IPS DF 19.7 (cell line): ENCODE results near the gene DROSHA.
"Not testable (repeated sequence)": the region's sequence is repeated elsewhere in the genome, so short reads cannot be mapped to it uniquely, and the experiment has no call there.

Source experiments
- DNase-seq: peaks from one replicate; pipeline ENCODE4 v3.0.0-alpha.2; 2013; ENCODE audit warnings: low read depth, low spot score

DROSHA gene, protein sequence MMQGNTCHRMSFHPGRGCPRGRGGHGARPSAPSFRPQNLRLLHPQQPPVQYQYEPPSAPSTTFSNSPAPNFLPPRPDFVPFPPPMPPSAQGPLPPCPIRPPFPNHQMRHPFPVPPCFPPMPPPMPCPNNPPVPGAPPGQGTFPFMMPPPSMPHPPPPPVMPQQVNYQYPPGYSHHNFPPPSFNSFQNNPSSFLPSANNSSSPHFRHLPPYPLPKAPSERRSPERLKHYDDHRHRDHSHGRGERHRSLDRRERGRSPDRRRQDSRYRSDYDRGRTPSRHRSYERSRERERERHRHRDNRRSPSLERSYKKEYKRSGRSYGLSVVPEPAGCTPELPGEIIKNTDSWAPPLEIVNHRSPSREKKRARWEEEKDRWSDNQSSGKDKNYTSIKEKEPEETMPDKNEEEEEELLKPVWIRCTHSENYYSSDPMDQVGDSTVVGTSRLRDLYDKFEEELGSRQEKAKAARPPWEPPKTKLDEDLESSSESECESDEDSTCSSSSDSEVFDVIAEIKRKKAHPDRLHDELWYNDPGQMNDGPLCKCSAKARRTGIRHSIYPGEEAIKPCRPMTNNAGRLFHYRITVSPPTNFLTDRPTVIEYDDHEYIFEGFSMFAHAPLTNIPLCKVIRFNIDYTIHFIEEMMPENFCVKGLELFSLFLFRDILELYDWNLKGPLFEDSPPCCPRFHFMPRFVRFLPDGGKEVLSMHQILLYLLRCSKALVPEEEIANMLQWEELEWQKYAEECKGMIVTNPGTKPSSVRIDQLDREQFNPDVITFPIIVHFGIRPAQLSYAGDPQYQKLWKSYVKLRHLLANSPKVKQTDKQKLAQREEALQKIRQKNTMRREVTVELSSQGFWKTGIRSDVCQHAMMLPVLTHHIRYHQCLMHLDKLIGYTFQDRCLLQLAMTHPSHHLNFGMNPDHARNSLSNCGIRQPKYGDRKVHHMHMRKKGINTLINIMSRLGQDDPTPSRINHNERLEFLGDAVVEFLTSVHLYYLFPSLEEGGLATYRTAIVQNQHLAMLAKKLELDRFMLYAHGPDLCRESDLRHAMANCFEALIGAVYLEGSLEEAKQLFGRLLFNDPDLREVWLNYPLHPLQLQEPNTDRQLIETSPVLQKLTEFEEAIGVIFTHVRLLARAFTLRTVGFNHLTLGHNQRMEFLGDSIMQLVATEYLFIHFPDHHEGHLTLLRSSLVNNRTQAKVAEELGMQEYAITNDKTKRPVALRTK (N-terminal part only)

DNA sequence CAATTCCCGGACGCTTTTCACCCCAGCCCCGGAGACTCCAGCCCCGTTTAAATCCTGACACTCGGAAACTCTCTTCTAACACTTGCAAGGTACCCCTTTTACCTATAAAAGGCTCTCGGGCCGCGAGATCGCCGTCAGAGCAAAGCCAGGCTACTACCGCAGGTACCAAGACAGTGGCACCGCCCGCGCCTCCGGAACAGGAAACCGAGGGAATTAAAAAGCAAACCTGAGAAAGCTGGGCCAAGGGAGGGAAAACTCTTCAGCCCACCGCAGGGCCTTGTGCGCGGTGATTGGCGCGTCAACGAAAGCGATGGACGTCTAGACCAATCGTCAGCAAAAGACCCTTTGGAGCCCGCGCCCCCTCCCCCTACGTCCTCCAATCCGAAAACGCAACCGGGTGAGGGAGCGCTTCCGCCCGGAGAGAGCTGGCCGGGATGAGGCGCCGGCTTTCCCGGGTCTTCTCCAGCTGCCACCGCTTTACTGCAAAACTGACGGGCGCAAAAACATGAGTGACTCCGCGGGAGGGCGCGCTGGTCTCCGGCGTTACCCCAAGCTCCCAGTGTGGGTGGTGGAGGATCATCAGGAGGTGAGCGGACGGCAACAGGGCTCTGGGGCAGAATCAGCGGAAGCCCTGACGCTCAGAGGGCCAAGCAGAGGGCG, at the start of gene DROSHA, which contains the start of gene C5orf22:
Gene DROSHA (minus strand): TSS at position 206 of the 660 bp plus-strand sequence. CDS start 3,034 bp downstream, outside the sequence.
Gene C5orf22 (plus strand): TSS at position 414 of the 660 bp plus-strand sequence. CDS start 92 bp downstream, at position 506.
- peak; percentile 90 for DNase-seq

DNA sequence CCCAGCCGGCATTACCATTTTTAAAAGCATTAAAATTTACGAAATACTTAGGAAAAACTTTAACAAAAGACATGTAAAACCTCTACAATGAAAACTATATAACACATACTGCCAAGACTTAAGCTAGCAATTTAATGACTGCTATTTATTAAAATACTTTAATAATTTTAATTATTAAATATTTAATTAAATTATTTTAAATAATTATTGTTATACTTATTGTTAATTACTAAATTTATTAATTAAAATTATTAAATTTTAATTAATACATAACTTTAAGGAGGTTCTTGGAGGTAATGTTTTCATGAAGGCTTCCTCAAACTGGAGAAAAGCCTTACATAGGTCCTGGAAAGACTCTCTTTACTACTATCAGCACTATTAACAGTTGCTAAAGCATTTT, 47.7 kb upstream of the DROSHA start:
- no peak for DNase-seq

DNA sequence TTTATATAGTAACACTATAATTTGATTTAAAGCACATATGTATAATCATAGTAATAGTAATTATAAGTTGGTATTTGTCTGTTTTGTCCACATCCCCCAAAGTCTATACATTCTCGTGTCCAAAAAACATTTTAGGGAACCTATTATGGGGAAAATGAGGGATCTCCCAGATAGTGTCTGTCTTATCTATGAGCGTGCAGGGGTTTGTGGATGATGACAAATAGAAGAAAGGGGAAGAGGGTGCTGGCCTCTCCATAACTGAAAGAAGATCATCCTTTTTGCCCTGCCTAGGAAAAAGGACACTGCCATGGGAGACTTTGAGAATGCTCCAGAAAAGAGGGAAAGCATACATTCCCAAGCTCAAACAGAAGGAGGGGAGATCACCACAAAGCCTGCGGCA, 45.5 kb upstream of the DROSHA start:
- no peak for DNase-seq

DNA sequence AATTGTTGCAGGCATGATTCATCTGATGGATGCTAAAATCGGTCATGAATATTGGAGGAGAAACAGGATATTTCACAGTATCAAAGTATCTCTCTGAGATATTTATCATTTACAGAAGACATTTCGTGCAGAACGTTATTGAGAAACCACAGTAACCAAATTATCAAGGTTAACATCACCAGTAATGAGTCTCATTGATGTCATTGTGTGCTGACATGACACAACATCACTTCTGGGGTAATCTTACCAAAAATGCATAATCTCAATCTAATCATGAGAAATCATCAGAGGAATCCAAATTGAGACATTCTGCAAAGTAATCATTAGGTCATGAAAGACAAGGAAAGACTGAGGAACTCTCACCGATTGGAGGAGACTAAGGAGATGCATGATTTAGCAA, 42.9 kb upstream of the DROSHA start:
- DNase-seq, result no peak

DNA sequence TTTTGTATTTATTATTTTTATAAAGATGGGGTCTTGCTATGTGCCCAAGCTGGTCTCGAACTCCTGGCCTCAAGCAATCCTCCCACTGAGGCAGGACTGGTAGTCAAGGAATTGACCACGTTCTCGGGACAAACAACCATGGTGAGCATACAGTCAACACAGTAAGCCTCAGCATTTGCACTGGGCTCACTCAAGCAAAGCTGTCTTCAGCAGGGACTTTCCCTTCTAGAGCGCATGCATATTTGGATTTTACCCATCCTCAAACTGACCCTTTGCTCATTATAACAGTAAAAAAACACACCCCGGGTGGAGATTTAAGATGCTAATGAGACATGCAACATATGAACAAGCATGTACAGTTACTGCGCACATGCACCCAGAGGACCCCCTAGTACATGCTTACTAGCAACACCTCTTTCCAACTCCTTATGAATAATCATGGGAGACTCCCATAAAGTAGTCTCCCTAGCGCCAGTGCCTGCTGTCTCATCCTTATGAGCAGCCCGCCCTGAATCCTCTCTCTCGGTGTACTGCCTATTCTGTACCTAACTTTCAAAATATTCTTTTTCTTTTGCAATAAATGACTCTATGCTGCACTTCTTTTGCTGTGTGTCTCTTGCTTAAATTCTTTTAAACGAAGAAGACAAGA, 41.7 kb upstream of the DROSHA start:
- no peak for DNase-seq

DNA sequence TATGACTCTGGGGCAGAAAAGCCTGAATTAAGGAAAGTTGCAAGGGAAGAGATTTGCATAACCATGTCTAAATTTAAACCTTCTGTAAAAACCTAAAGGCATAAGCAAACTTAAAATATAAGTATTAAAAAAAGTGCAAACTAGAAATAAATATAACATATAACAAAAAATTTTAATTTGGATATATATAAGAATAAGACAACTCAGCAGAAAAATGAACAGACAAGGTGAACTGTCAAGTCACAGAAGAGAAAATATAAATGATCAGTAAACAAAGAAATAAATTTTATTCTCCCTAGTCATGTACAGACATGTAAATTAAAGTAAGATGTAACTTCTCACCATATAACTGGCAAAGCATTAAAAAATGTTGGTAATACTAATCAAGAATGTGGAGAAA, 37.2 kb upstream of the DROSHA start:
- DNase-seq, result no peak

DNA sequence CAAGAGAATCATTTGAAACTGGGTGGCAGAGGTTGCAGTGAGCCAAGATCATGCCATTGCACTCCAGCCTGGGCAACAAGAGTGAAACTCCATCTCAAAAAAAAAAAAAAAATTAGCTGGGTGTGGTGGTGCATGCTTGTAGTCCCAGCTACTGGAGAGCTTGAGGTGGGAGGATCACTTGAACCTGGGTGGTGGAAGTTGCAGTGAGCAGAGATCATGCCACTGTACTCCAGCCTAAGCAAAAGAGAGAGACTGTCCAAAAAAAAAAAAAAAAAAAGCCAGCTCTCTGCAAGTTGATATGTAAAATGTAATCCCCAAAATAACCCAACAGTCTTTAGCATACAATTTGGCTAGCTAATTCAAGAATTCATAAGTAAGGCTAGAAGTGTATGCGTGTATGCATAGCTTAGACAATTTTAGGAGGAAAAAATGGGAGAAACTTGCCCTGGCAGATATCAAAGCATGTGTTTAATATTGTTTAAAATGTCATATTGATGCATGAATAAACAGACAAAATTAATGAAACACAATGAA, 36.5 kb upstream of the DROSHA start:
- no peak for DNase-seq

DNA sequence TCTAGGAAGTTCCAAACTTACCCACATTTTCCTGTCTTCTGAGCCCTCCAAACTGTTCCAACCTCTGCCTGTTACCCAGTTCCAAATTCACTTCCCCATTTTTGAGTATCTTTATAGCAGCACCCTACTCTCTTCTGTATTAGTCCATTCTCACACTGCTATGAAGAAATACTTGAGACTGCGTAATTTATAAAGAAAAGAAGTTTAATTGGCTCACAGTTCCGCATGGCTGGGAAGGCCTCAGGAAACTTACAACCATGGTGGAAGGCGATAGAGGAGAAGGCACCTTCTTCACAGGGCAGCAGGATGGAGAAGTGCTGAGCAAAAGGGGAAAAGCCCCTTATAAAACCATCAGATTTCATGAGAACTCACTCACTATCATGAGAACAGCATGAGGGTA, 34.5 kb upstream of the DROSHA start:
- not testable (repeated sequence) for DNase-seq

DNA sequence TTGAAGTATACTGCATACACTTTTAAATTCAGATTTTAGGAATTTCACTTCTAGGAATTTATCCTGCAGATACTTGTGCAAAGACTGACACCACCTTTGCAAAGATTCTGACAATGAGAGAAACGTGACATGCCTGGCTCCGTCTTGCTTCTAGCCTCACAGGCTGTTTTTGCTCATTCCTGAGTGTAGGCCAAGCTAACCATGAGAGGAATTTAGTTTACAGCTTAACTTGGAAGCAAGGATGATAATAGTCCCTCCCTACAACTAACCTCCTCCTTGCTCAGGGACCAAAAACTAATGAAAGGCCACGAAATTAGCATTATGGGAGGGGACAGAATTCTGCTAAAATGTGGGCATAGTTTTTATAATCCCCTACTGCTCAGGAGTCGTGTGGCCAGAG, 31.3 kb upstream of the DROSHA start:
- DNase-seq, result no peak

DNA sequence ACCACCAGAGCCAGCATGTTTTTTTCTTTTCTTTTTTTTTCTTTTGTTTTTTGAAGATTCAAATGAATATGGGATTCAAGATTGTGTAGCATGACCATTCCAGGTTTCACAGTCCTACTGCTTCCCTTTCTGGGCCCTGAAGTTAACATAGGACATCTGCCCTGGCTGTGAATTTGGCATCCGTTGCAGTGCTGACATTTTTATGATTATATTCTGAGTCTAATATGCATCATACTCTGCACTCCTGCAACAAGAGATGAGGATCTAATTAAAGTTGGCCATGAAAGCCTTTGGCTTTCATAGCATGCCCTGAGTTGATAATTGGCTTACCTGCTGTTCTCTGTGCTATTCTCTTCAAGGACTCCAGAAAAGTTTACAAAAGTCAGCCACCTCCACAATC, 30.1 kb upstream of the DROSHA start:
- DNase-seq, result no peak

DNA sequence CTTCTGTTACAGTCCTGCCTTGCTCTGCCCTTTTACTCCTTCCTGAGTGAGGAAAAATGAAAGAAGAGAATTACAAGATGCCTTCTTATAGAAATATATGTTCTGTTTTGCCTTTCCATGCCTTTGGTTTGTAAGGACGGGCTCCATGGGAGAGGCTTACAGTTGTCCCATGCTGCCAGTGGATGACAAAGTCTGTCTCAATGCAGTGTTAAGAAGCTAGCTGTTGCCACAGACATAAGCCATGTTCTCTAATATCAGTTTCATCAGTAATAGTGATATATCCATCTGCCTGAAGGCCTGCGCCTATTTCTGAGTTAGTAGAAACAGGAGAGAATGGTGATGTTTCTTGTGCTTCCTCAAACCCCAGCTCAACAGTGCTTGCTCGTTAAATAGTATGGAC, 28.0 kb upstream of the DROSHA start:
- DNase-seq, result no peak

DNA sequence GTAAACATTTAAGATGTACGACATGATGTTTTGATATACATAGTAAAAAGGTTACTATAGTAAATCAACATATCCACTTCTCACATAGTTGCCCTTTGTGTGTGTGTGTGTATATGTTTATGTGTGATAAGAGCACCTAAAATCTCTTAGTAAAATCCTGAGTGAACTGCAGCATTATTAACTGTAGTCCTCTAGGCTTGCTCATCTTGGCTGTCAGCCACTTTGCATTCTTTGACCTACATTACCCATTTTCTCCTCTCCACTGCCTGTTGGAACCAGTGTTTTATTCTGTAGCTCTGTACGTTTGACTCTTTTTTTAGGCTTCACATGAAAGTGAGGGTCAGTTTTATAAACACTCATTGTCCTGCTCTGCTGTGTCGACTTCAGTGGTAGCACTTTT, 24.6 kb upstream of the DROSHA start:
- no peak for DNase-seq

DNA sequence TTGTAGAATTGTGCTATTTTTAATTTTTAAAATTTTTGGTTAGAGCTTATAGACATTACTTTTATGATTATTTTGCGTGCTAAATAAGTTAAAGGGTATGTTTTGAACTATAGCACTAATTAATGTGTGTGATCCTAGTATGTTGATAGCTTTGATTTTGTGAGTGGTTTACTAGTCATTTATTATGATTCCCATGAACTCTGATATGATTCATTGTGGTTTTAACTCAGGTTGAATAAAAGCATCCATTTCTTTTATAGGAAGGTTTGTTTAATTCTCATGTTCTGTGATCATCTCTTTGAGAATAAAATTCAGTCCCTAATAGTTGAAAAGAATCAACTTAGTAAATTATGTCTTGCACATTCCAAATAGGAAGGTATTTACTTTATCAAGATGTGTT, 22.7 kb upstream of the DROSHA start:
- DNase-seq, result no peak

DNA sequence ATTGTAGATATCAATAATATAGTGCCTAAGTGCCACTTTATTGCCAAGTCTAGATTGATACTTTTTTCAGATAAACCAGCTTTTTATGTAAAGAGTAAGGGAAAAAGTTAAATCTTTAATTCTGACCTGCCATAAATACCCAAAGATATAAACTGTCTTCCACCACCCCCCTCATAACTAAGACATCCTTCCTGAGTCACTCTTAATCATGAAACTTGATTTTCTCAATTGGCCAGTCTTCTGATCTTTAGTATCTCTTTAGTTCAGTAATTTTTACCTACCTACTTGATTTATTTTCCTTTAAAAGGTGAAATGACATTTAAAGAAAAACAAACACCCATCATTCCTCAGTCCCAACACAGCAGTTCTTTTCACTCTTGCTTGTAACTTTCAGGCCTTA, 22.0 kb upstream of the DROSHA start:
- no peak for DNase-seq

DNA sequence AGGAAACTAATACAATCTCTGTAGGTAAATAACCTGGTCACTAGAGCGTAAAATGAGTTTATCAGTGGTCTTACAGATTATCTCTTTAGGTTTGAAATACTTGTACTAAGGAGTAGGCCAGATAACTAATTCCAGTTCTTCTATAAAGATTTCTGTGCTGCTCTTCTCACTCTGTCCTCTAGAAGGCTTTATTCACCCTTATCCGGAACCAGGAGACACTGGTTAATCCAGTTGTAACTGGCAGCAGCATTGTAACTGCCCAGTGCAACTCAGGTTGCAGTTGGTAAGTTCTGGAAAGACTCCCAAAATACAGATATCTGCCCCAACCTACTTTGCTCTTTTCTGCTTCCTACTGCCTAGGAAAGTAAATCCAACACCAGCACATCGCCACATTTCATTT, 20.0 kb upstream of the DROSHA start:
- no peak for DNase-seq

DNA sequence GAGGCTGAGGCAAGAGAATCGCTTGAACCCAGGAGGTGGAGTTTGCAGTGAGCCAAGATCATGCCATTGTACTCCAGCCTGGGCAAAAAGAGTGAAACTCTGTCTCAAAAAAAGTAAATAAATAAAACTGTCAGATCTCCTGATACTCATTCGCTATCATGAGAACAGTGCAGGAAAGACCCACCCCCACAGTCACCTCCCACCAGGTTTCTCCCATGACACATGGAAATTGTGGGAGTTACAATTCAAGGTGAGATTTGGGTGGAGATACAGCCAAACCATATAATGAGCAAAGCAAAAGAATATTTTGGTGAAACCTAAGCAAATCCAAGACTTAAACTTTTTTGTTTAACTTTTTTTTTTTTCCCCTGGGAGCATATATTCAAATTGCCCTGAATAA, 17.2 kb upstream of the DROSHA start:
- not testable (repeated sequence) for DNase-seq

DNA sequence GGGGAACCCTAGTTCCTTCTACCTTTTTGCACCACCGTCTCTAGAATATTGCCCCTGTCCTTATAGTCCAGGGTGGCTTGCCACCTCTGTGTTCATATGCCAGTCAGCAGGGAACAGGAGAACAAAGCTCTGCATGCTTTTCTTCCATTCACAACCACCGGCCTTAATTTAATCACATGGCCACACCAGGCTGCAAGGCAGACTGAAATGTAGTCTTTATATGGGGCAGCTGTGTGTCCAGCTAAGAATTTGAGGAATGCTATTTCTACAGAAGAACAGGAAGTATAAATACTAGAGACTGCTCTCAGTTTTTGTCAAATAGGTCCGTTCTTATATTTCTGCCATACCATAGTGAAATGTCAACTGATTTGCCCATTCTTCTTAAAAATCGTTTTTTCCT, 6.0 kb upstream of the DROSHA start:
- DNase-seq, result no peak

DNA sequence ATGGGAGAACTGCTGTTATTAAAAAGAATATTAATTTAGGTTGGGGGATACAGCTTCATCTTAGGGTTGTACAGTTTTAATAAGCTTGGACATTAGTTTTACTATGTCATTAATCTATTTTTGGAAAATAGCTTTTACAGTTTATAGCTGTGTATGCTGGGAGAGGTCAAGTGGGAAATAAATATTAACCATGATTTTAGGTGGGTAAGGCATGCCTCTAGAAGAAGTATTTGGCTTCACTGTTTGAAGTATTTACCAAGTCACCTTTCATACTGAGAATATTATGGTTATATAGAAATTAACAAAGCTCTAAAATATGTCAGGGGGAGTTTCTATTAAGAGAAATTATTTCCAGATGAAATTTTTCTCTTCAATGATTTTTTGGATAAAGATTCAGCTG, 5.5 kb upstream of the DROSHA start:
- DNase-seq, result no peak

DNA sequence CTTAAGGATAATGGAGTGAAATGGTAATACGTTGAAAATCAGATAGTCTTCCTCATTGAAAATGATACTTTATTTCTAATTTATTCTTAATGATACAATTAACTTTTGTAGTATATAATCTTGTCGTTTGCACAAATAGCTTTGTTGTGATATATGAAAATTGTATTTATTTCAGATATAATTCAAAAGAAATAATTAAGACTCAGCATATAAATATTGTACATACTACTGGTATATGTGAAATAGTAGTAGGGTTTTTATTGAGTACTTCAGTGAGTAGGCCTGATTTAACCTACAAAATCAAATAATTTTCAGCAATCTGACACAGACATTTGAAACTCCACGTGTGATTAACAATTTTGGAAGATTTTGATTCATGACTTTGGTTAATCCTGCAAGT, 5.0 kb upstream of the DROSHA start:
- DNase-seq, result no peak

DNA sequence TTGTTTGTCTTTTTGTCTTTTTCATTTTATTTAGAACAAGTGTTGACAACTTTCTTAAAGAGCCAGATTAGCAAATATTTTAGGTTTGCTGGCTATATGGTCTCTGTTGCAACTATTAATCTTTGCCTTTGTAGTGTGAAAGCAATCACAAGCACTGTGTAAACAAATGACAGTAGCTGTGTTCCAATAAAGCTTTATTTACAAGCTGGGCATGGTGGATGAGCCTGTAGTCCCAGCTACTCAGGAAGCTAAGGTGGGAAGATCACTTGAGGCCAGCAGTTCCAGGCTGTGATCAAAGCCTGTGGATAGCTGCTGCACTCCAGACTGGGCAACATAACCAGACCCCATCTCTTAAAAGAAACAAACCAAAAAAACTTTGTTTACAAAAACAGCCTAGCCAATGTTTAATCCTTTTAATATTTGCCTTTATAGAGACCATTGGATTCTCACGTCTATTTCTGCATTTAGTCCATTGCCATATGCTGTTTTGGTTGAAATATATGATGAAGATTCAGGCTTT, 2.7 kb upstream of the DROSHA start:
- no peak for DNase-seq

DNA sequence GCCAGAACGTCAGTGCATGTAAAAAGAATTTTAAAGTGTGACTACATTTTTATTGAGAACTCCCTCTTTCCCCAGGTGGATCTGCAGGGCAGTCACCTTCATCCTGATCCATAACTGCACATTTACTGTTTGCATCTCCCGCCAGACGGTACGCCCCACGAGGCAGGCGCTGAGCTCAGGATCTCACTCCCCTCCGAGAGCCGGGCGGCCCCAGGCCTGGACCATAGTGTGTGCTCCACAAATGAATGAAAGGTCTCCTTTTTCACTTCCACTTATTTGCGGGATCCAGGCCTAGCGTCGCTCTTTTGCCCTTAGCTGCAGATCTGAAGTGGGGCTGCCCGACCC, 378 bp downstream of the DROSHA start:
- DNase-seq, result no peak
